Trophoblast cell (in vitro differentiated cells and primary cell): ENCODE data around the gene USP49.
A peak's percentile ranks its signal among the peaks of the same experiment; 100 is the strongest.

ENCODE experiments used
- DNase-seq, 2 donors: peaks; one replicate each; pipeline ENCODE4 v3.0.0-alpha.2; 2016
- H2AFZ ChIP-seq: 2 replicates; pipeline ENCODE4 v1.6.1; 2013; ENCODE audit warnings: low read length, moderate library complexity, mild to moderate bottlenecking; ENCODE audit not compliant: insufficient read depth, poor library complexity
- H2AK5ac ChIP-seq: 2 replicates; pipeline ENCODE4 v1.6.1; 2013; ENCODE audit warnings: mild to moderate bottlenecking, low read length
- H2BK120ac ChIP-seq: 2 replicates; pipeline ENCODE4 v1.6.1; 2013; ENCODE audit warnings: low read length, mild to moderate bottlenecking, moderate library complexity; ENCODE audit not compliant: insufficient read depth, poor library complexity
- H2BK12ac ChIP-seq: 2 replicates; pipeline ENCODE4 v1.6.1; 2013; ENCODE audit warnings: mild to moderate bottlenecking, low read length, moderate library complexity
- H2BK5ac ChIP-seq: 2 replicates; pipeline ENCODE4 v1.6.1; 2013; ENCODE audit warnings: low read length, low read depth, moderate library complexity, mild to moderate bottlenecking; ENCODE audit not compliant: poor library complexity
- H3K14ac ChIP-seq: 2 replicates; pipeline ENCODE4 v1.6.1; 2013; ENCODE audit warnings: mild to moderate bottlenecking, low read length
- H3K18ac ChIP-seq: 2 replicates; pipeline ENCODE4 v1.6.1; 2013; ENCODE audit warnings: mild to moderate bottlenecking, low read length
- H3K23ac ChIP-seq: 2 replicates; pipeline ENCODE4 v1.6.1; 2013; ENCODE audit warnings: low read length
- H3K27ac ChIP-seq: 2 replicates; pipeline ENCODE4 v1.5.1; 2013; ENCODE audit warnings: low read depth, mild to moderate bottlenecking, inconsistent platforms, low read length, moderate library complexity
- H3K27me3 ChIP-seq: 2 replicates; pipeline ENCODE4 v1.6.1; 2013; ENCODE audit warnings: inconsistent platforms, mild to moderate bottlenecking, low read length, moderate library complexity; ENCODE audit not compliant: insufficient read depth
- H3K36me3 ChIP-seq, 2 experiments: 1 replicate in 1 of 2; 2 replicates in 1 of 2; pipeline ENCODE4 v1.6.1; 2013; ENCODE audit warnings: low read length in 2 of 2, mild to moderate bottlenecking in 2 of 2, moderate library complexity in 1 of 2; ENCODE audit not compliant: insufficient read depth in 2 of 2, control insufficient read depth in 1 of 2
- H3K4ac ChIP-seq: 2 replicates; pipeline ENCODE4 v1.6.1; 2013; ENCODE audit warnings: low read depth, mild to moderate bottlenecking, low read length, moderate library complexity
- H3K4me1 ChIP-seq, 2 experiments: 1 replicate in 1 of 2; 2 replicates in 1 of 2; pipeline ENCODE4 v1.6.1; 2013; ENCODE audit warnings: low read length in 2 of 2, mild to moderate bottlenecking in 2 of 2, moderate library complexity in 1 of 2; ENCODE audit not compliant: insufficient read depth in 2 of 2, control insufficient read depth in 1 of 2
- H3K4me2 ChIP-seq: 2 replicates; pipeline ENCODE4 v1.6.1; 2013; ENCODE audit warnings: inconsistent platforms, mild to moderate bottlenecking, low read length, moderate library complexity
- H3K4me3 ChIP-seq: 2 replicates; pipeline ENCODE4 v1.5.1; 2013; ENCODE audit warnings: mild to moderate bottlenecking, low read depth, low read length, inconsistent platforms
- H3K79me1 ChIP-seq: one replicate; pipeline ENCODE4 v1.6.1; 2013; ENCODE audit warnings: low read length
- H3K79me2 ChIP-seq: 2 replicates; pipeline ENCODE4 v1.6.1; 2013; ENCODE audit warnings: low read length, mild to moderate bottlenecking; ENCODE audit not compliant: control insufficient read depth, insufficient read depth, poor library complexity
- H3K9ac ChIP-seq: 2 replicates; pipeline ENCODE4 v1.6.1; 2013; ENCODE audit warnings: mild to moderate bottlenecking, low read length
- H3K9me3 ChIP-seq: 2 replicates; pipeline ENCODE4 v1.6.1; 2013; ENCODE audit warnings: low read depth, mild to moderate bottlenecking, control low read depth, inconsistent platforms, low read length; ENCODE audit not compliant: insufficient read depth
- H4K12ac ChIP-seq: 2 replicates; pipeline ENCODE4 v1.6.1; 2013; ENCODE audit warnings: low read depth, mild to moderate bottlenecking, low read length, moderate library complexity
- H4K8ac ChIP-seq: 2 replicates; pipeline ENCODE4 v1.6.1; 2013; ENCODE audit warnings: low read depth, mild to moderate bottlenecking, low read length, moderate library complexity
- H4K91ac ChIP-seq: one replicate; pipeline ENCODE4 v1.6.1; 2013; ENCODE audit warnings: low read depth, mild to moderate bottlenecking, low read length, moderate library complexity
- WGBS: extraction: QIAGEN DNeasy Blood & Tissue Kit; methylation state at CpG from one replicate; pipeline ENCODE4 v1.1.7; 2013; ENCODE audit warnings: missing lambda C conversion rate; ENCODE audit not compliant: insufficient read length, insufficient coverage; ENCODE audit errors: extremely low coverage; 5-methylcytosine and 5-hydroxymethylcytosine counted together

The USP49 gene

DNA sequence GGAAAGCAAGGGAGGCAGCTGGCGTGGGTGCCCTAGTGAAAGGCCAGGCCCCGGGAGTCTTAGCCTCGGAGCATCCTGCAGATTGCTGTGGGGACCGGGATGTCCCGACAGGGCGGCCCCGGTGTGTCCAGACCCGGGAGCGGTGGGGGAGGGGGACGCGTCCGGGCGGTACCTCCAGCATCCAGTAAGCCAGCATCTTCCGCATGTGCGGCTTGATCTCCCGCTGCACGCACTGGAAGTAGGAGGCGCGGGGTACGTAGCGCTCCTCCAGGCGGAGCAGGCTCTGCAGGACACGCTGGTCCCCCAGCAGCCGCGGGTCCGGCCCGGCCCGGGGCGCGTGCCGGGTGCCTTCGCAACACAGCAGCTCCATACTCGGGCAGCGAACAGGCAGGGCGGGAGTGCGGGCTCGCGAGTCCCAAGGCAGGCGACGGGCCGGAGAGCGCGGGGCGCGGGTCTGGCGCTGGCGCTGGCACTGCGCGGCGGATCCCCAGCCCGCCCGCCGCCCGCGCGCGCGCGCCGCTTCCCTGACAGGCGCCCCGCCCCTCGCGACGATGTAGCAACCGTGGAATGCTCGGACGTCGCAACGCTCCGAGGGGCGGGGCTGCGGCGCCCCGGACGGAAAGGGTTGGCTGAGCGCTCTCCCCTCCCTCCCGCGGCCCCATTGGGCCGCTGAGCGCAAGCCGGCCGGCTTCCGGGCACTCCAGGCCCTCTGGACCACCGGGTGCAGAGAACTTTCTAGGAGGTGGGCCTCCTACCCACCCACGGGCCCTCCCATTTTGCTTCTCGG is 46.3 kb upstream of the USP49 start, which contains the start of gene CCND3:
Gene CCND3 (minus strand): TSS at position 529 of the 787 bp plus-strand sequence. CDS start 159 bp downstream, at position 370.
- Histone ChIP-seq H3K27me3 (no peaks in the 10 kb centered on the region), H3K9ac (peak within 1 kb of the TSS; percentile 35), H2AK5ac (peak within 1 kb of the TSS; percentile 46), H3K4ac (peak within 1 kb of the TSS; percentile 83), H3K79me2 (peaks cover 15% of the 10 kb centered on the region), H3K14ac (peak within 1 kb of the TSS; percentile 77), H3K4me1 (peaks cover 23 to 24% of the 10 kb centered on the region in 2 experiments), H2BK120ac (peak within 1 kb of the TSS; percentile 28), H3K18ac (peak within 1 kb of the TSS; percentile 18), H3K4me2 (peak within 1 kb of the TSS; percentile 69), H4K91ac (peak within 1 kb of the TSS; percentile 67), H3K36me3 (peaks cover 8 to 16% of the 10 kb centered on the region in 2 experiments), H2BK5ac (peak within 1 kb of the TSS; percentile 73), H4K8ac (peak within 1 kb of the TSS; percentile 77), H3K27ac (peak within 1 kb of the TSS; percentile 51), H2BK12ac (peak within 1 kb of the TSS; percentile 4), H2AFZ (peak within 1 kb of the TSS; percentile 77), H3K79me1 (peaks cover 14% of the 10 kb centered on the region), H4K12ac (peak within 1 kb of the TSS; percentile 81), H3K4me3 (peak within 1 kb of the TSS; percentile 84), H3K23ac (no peak within 1 kb of the TSS), H3K9me3 (no peaks in the 10 kb centered on the region)
- peak; percentile 93 to 98 for DNase-seq
- no CpG with 5 or more reads among the region's 87 CpGs for WGBS

DNA sequence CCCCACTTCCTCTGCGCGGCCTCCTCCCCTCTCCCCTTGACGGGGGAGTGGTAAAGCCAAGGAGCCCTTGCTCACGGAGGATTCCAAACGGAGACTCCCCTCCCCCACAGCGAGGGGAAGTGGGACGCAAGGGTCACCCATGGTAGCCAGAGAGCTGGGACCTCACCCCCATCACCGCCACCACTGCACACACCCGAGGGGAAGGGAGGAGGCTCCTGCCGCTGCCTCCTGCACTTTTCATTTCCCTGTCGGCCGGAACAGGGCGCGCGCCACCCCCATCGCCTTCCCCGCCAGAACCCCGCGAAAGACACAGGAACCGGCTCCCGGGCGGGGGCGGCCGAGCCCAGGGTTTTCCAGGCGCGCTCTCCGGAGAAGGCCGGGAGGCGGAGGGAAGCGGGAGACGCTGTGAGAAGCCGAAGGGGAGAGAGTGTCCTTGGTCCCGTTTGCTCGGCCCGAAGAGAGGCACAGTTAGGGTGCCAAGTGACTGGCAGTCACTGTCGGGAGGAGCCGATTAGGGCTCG is 45.6 kb upstream of the USP49 start:
- no CpG with 5 or more reads among the region's 38 CpGs for WGBS
- Histone ChIP-seq H3K4me3 (peak overlapping the region; percentile 84), H3K79me1 (peaks cover 14% of the 10 kb centered on the region), H3K36me3 (peaks cover 11 to 18% of the 10 kb centered on the region in 2 experiments), H2AFZ (peak overlapping the region; percentile 77), H3K79me2 (peaks cover 15% of the 10 kb centered on the region), H3K23ac (no peak overlapping the region), H3K27me3 (no peaks in the 10 kb centered on the region), H3K9ac (peak overlapping the region; percentile 35), H3K4ac (peak overlapping the region; percentile 83), H3K9me3 (no peaks in the 10 kb centered on the region), H4K12ac (peak overlapping the region; percentile 41), H3K14ac (peak overlapping the region; percentile 77), H2BK5ac (peak overlapping the region; percentile 73), H2BK120ac (peak overlapping the region; percentile 28), H3K4me1 (peaks cover 24 to 27% of the 10 kb centered on the region in 2 experiments), H3K27ac (peak overlapping the region; percentile 51), H2AK5ac (peak overlapping the region; percentile 46), H4K91ac (peak overlapping the region; percentile 67), H4K8ac (peak overlapping the region; percentile 34), H3K4me2 (peak overlapping the region; percentile 69), H2BK12ac (peak overlapping the region; percentile 4), H3K18ac (peak overlapping the region; percentile 8)
- DNase-seq, result peak in 1 of 2 donors; percentile 25

DNA sequence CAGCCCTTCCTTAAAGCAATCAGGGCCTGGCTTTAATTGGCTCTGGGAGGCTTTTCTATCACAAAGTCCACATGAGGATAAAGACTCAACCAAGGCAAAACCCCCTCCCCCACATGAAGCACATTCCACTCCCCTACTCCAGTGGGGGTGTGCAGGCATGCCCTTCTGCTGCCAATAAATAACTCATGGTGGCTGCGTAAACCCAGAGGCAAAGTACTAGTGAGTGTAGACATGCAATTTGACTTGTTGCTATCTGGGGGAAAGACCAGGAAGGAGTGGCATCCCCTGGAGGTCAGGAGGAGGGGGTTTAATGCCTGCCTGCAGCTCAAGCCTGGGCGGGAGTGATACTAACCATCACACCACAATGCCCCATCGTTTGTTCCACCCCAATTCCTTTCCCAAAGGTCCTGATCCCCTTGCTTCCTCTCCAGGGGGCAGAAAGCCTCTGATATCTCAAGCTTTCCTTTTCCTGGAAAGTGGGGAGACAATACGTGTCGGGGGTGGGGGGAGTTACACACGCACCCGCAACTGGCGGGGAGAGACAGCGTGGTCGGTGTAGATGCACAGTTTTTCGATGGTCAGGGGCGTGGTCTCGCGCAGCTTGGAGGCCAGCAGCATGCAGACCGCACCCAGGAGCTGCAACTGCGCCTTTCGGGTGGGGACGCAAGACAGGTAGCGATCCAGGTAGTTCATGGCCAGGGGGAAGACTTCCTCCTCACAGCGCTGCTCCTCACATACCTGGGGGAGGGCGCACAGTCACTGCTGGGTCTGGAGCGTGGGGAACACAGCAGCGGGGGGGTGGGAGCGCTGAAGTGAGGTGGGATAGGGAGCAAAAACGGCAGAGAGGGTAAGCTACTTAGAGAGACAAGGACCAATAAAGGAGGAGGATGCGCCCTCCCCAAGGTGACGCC is 44.9 kb upstream of the USP49 start:
- peak overlapping the region; percentile 13 for H3K9ac ChIP-seq
- H3K9me3 ChIP-seq, result no peaks in the 10 kb centered on the region
- no CpG with 5 or more reads among the region's 27 CpGs for WGBS
- H2AK5ac ChIP-seq, result no peak overlapping the region
- H4K12ac ChIP-seq, result peak overlapping the region; percentile 10
- peak overlapping the region; percentile 84 for H3K4me3 ChIP-seq
- H2BK12ac ChIP-seq, result peak overlapping the region; percentile 17
- DNase-seq, result peak in 1 of 2 donors; percentile 35
- H3K27ac ChIP-seq, result no peak overlapping the region
- H3K23ac ChIP-seq, result no peak overlapping the region
- H3K4me1 ChIP-seq, result peaks cover 27 to 32% of the 10 kb centered on the region in 2 experiments
- no peak overlapping the region for H2BK5ac ChIP-seq
- H3K14ac ChIP-seq, result peak overlapping the region; percentile 24
- H3K79me2 ChIP-seq, result peaks cover 15% of the 10 kb centered on the region
- H3K4me2 ChIP-seq, result peak overlapping the region; percentile 69
- H3K27me3 ChIP-seq, result no peaks in the 10 kb centered on the region
- H4K8ac ChIP-seq, result peak overlapping the region; percentile 27
- H3K18ac ChIP-seq, result peak overlapping the region; percentile 60
- H2BK120ac ChIP-seq, result no peak overlapping the region
- H4K91ac ChIP-seq, result peak overlapping the region; percentile 67
- peak overlapping the region; percentile 37 for H3K4ac ChIP-seq
- H3K79me1 ChIP-seq, result peaks cover 16% of the 10 kb centered on the region
- peaks cover 16 to 22% of the 10 kb centered on the region in 2 experiments for H3K36me3 ChIP-seq
- H2AFZ ChIP-seq, result peak overlapping the region; percentile 27
